ENCODE measurements around the gene TEN1.

TEN1 gene

DNA sequence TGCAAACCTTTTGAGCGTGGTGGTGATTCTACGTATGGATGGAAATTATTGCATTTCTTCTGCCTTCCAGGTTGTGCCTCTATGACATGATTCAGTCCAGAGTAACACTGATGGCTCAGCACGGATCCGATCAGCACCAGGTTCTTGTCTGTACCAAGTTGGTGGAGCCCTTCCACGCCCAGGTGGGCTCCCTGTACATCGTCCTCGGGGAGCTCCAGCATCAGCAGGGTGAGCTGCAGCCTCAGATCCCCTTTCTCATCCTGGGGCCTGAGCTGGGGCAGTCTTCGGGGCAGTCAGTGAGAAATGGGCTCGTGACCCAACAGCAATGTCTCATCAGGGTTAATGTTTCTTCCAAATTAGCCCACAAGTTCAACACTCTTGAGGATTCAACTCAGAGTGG lies 12.4 kb downstream of the TEN1 start:
- no peak overlapping the region for H3K4me3 ChIP-seq (ENCODE audit: low read depth, low read length)
- TF ChIP-seq, protein P1, sequence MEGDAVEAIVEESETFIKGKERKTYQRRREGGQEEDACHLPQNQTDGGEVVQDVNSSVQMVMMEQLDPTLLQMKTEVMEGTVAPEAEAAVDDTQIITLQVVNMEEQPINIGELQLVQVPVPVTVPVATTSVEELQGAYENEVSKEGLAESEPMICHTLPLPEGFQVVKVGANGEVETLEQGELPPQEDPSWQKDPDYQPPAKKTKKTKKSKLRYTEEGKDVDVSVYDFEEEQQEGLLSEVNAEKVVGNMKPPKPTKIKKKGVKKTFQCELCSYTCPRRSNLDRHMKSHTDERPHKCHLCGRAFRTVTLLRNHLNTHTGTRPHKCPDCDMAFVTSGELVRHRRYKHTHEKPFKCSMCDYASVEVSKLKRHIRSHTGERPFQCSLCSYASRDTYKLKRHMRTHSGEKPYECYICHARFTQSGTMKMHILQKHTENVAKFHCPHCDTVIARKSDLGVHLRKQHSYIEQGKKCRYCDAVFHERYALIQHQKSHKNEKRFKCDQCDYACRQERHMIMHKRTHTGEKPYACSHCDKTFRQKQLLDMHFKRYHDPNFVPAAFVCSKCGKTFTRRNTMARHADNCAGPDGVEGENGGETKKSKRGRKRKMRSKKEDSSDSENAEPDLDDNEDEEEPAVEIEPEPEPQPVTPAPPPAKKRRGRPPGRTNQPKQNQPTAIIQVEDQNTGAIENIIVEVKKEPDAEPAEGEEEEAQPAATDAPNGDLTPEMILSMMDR (IDR thresholded peaks at IDR 0.05; ENCODE audit: borderline replicate concordance, insufficient read depth, low read depth, low read length): no peak

DNA sequence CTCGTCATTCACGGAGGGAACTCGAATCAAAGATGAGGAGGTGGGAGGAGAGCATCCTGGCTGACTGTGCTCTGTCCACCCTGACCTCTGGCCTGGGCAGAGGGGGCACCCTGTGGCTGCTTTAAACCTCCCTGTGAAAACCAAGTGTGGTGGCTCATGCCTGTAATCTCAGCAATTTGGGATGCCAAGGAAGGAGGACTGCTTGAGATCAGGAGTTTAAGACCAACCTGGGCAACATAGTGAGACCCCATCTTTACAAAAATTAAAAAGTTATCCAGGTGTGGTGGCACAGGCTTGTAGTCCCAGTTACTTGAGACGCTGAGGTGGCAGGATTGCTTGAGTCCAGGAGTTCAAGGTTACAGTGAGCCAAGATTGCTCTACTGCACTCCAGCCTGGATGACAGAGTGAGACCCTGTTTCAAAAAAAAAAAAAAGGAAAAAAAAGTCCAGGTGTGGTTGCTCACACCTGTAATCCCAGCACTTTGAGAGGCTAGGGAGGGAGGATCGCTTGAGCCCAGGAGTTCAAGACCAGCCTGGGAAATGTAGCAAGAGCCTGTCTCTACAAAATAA lies 15.8 kb downstream of the TEN1 start:
- no peak overlapping the region for H3K4me3 ChIP-seq (ENCODE audit: low read depth, low read length)
- TF ChIP-seq, protein P1 (IDR thresholded peaks at IDR 0.05; ENCODE audit: borderline replicate concordance, insufficient read depth, low read depth, low read length): no peak

DNA sequence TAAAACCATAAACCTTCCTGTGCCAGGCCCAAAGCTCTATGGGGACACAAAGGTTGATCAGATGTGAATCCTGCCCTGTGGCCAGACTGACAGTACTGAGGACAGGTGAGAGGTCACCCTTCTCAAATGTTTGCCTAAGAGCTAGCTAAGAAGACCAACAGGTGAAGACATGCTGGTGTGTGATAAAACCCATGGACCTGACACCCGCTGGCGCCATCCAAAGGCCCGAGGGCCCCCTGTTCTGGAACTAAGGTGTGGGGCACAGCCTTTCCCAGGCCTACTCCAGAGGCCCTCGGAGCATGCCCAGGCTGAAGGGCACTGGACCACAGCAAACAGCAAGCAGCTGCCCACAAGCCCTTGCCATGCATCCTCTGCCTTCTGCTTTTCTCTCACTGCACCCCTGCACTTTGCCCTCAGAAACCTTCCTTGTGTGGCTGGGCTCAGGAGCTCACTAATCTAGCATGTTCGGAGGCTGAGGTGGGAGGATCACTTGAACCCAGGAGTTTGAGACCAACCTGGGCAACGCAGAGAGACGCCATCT lies 16.4 kb downstream of the TEN1 start:
- TF ChIP-seq, protein P1 (IDR thresholded peaks at IDR 0.05; ENCODE audit: borderline replicate concordance, insufficient read depth, low read depth, low read length): no peak
- H3K4me3 ChIP-seq (ENCODE audit: low read depth, low read length): no peak overlapping the region

DNA sequence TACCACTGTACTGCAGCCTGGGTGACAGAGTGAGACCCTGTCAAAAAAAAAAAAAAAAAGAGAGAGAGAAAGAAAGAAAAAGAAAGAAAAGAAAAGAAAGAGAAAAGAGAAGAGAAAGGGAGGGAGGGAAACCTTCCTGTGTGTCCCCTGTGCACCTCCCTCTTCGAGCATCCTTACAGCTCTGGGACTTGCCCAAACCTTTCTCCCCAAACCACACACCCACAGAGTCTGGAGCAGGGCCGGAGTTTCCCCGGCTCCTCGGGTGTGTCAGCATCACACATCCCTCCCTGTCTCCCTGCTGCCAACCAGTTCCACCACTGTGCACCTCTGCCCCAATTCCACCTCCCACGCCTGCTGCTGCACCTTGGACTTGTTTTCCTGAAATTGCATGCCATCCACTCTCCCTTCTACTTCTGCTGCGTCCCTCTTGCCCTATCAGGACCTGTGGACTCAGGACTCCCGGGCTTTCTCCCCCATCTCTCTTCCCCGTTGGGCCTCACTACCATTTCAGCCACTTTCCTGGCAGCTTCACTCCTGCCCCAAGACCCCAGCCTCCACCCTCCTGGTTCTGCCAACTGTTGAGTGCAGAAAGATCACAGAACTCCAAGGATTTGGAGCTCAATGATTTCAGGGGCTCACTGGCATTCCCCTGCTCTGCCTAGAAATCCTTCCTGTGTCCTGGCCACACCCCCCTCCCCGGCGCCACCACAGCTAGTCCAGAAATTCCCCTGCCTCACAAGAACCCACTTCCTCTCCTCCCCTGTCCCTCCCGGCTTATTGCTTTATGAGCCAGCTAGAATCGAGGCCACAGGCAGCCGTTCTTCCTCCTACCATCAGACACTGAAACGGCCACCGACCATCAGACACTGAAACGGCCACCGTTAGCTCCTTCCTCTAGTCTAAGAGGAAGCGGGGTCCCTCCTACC lies 17.9 kb downstream of the TEN1 start:
- TF ChIP-seq, protein P1 (IDR thresholded peaks at IDR 0.05; ENCODE audit: borderline replicate concordance, insufficient read depth, low read depth, low read length): no peak
- no peak overlapping the region for H3K4me3 ChIP-seq (ENCODE audit: low read depth, low read length)

DNA sequence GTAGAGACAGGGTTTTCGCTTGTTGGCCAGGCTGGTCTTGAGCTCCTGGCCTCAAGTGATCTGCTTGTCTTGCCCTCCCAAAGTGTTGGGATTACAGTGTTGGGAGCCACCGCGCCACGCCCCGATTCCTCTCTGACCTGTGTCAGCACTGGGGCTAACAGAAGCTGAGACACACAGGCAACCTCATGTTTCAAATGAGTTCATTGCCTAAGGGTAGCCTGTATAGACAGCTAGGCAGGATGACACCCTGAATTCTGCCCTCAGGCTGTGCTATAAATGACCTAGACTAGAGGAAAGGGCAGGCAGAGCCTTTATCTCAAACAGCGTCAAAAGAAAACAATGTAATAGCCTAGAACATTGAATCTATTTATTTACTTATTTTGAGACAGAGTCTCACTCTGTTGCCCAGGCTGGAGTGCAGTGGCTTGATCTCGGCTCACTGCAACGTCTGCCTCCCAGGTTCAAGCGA lies 19.3 kb downstream of the TEN1 start:
- no peak overlapping the region for H3K4me3 ChIP-seq (ENCODE audit: low read depth, low read length)

DNA sequence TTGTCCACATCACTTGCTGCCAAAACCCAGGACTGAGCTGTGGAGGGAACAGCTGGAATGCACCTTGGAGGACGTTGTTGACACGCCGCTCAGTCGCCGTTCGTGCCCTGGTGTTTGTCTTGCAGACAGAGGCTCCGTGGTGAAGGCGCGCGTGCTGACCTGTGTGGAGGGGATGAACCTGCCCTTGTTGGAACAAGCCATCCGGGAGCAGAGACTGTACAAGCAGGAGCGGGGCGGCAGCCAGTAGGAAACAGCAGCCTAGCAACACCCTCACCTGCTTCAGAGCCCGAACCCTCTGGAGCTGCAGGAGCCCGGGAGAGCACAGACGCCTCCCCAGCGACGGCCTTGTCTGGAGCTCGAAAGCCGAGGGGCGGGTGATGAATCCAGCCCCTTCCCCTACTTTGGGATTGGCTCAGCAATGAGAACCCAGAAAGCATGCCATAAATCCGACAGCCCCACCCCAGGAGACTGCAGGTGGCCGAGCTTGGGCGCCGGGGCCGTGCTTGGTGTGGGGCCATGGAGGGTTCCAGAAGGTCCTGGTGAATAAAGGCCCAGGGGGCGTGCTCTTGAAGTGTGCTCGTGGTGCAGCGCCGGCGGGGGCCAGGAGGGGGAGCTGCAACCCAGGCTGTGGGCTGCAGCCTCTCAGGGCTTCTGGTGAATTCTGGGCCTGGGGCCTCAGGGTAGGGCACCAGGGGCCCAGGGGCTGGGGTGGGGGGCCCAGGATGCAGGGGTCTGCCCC lies 21.1 kb downstream of the TEN1 start:
- TF ChIP-seq, protein P1 (IDR thresholded peaks at IDR 0.05; ENCODE audit: borderline replicate concordance, insufficient read depth, low read depth, low read length): peak; percentile 91
- no peak overlapping the region for H3K4me3 ChIP-seq (ENCODE audit: low read depth, low read length)

More for the DNA sequence above, 19.3 kb downstream of the TEN1 start:
- TF ChIP-seq, protein P1 (IDR thresholded peaks at IDR 0.05; ENCODE audit: borderline replicate concordance, insufficient read depth, low read depth, low read length): no peak

All from GM12875 (cell line).